GM13977 (cell line): ENCODE measurements around the gene LRRC58.
"Not testable (repeated sequence)": the region's sequence is repeated elsewhere in the genome, so short reads cannot be mapped to it uniquely, and the experiment has no call there.

Experiments used
- DNase-seq: peaks from one replicate; pipeline ENCODE4 v3.0.0; 2012; ENCODE audit warnings: low spot score
- in situ Hi-C: fragments of 300-500 bp; cut with MboI; formaldehyde crosslinking; loops from one replicate; pipeline ENCODE4 v1.12.0; 2022; ENCODE audit warnings: low sequenced_read_pairs, low pct_unique_long_range_greater_than_20kb, mixed read lengths, inconsistent platforms; ENCODE audit not compliant: unreplicated experiment
- TF ChIP-seq, protein P1 (sequence below): IDR thresholded peaks from 2 replicates; pipeline ENCODE4 v1.5.1; 2012; ENCODE audit warnings: mild to moderate bottlenecking, control low read depth; ENCODE audit not compliant: insufficient read depth; ENCODE audit errors: extremely low read depth, missing control alignments

Gene LRRC58

GRCh38 chr3:120326784-120327183 is 22.4 kb downstream of the LRRC58 start:
- TF ChIP-seq, protein P1, sequence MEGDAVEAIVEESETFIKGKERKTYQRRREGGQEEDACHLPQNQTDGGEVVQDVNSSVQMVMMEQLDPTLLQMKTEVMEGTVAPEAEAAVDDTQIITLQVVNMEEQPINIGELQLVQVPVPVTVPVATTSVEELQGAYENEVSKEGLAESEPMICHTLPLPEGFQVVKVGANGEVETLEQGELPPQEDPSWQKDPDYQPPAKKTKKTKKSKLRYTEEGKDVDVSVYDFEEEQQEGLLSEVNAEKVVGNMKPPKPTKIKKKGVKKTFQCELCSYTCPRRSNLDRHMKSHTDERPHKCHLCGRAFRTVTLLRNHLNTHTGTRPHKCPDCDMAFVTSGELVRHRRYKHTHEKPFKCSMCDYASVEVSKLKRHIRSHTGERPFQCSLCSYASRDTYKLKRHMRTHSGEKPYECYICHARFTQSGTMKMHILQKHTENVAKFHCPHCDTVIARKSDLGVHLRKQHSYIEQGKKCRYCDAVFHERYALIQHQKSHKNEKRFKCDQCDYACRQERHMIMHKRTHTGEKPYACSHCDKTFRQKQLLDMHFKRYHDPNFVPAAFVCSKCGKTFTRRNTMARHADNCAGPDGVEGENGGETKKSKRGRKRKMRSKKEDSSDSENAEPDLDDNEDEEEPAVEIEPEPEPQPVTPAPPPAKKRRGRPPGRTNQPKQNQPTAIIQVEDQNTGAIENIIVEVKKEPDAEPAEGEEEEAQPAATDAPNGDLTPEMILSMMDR: no peak
- in situ Hi-C loops: no loop called here
- no peak for DNase-seq

GRCh38 chr3:120324190-120324589 is 25.0 kb downstream of the LRRC58 start:
- no peak for DNase-seq
- in situ Hi-C loops: no loop called here
- TF ChIP-seq, protein P1: no peak

- in situ Hi-C loops: not testable (repeated sequence)
Observed at GRCh38 chr3:120323761-120324160, 25.4 kb downstream of the LRRC58 start.

DNA sequence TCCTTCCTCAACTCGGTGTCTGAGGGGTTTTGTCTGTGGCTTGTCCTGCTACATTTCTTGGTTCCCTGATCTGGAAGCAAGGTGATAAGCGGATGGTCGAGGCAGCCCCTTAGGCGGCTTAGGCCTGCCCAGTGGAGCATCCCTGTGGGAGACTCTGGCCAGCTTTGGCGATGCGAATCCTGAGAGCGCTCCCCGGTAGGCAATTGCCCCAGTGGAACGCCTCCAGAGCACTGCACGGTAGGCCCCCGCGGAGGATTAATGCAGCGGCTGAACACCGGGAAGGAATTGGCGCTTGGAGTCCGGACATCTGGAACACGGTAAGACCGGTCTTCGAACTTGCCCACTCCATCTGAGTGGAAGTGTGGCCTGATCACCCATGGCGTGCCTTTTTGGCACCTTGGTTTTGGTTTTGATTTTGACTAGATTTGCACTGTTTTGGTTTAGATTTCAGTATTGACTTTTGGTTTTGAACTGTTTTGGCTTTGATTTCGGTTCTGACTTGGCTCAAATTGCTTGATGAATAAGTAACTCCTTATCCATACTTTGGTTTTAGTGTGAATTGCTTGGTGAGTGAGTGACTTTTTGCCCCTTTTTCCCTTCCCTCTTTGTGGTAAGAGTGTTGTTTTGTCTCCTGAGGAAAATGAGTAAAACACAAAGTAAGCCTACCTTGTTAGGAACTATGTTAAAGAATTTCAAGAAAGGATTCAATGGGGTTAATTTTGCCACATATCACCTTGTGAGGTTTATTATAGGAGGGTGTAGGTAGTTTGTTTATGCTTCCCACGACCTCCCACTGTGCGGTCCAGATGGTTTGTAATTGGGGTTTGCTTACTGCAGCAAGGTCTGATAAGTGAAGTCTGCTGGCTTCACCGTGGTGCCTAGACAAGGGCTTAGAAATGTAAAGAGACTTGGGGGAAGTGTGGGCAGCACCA is 37.0 kb downstream of the LRRC58 start:
- in situ Hi-C loops: no loop called here
- TF ChIP-seq, protein P1: no peak

More at GRCh38 chr3:120323761-120324160, 25.4 kb downstream of the LRRC58 start:
- not testable (repeated sequence) for DNase-seq

GRCh38 chr3:120306519-120307455 is 42.4 kb downstream of the LRRC58 start:
- in situ Hi-C loops: no loop called here
- TF ChIP-seq, protein P1: no peak

More for the DNA sequence above, 37.0 kb downstream of the LRRC58 start:
- DNase-seq: no peak

DNA sequence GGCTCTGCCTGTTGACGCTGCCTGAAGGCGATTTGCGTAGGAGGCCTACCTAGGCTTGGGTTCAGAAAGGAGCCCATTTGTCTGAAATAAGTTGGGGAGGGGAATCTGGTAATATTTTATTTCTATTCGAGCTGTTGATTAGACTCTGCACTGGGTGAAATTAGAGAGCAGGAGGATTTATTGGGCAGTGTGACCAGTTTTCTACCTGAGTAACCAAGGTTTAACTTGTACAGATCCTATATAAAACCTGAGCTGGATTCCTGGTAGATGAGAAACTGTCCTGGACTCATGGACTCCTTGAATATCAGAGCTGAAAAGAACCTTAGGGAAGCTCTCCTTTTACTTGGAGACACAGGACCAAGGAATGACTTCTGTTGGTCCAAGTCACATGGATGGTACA is 44.5 kb downstream of the LRRC58 start:
- in situ Hi-C loops: no loop called here
- no peak for DNase-seq
- TF ChIP-seq, protein P1: no peak

More at GRCh38 chr3:120306519-120307455, 42.4 kb downstream of the LRRC58 start:
- no peak for DNase-seq
